Coronary artery (tissue), 2 donors: ENCODE data around the gene ACOT8.
A peak's percentile ranks its signal among the peaks of the same experiment; 100 is the strongest.

Source experiments
- DNase-seq: peaks from one replicate; pipeline ENCODE4 v3.0.0-alpha.2; 2017; ENCODE audit warnings: low spot score
- H3K27ac ChIP-seq, 2 donors: fragments of 200-600 bp; sonication (generic); one replicate each; pipeline ENCODE4 v1.5.1; 2016 to 2019
- H3K4me3 ChIP-seq: fragments of 200-600 bp; sonication (generic); 2 replicates; pipeline ENCODE4 v1.5.1; 2016; ENCODE audit warnings: mild to moderate bottlenecking, moderate library complexity
- TF ChIP-seq, protein P1 (sequence below): fragments of 200-600 bp; sonication (generic); IDR thresholded peaks from one replicate; pipeline ENCODE4 v1.5.1; 2019; ENCODE audit warnings: antibody characterized with exemption

Gene ACOT8

DNA sequence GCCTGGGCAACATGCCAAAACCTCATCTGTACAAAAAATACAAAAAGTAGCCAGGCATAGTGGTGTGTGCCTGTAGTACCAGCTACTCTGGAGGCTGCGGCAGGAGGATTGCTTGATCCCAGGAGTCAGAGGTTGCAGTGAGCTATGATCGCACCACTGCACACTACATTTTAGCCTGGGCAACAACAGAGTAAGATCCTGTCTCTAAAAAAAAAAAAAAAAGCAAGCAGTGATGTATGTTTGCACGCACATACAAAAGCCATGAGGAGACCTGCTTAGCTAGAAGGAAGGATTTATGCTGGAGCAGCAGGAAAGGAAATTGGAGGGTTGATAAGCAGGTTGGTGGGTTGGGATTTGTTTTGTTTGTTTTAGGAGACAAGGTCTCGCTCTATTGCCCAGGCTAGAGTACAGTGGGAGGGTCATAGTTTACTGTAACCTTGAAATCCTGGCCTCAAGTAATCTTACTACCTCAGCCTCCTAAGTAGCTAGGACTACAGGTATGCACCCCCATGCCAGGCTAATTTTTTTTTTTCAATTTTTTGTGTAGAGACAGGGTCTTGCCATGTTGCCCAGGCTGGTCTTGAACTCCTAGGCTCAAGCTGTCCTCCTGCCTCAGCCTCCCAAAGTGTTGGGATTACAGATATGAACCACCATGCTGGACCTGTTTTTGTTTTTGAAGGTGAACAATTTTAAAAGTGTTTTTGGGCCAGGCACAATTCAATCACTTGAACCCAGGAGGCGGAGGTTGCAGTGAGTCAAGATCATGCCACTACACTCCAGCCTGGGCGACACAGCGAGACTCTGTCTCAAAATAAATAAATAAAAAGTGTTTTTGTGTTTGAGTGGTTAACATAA lies 4.3 kb upstream of the ACOT8 start:
- no peak overlapping the region for H3K27ac ChIP-seq
- TF ChIP-seq, protein P1, sequence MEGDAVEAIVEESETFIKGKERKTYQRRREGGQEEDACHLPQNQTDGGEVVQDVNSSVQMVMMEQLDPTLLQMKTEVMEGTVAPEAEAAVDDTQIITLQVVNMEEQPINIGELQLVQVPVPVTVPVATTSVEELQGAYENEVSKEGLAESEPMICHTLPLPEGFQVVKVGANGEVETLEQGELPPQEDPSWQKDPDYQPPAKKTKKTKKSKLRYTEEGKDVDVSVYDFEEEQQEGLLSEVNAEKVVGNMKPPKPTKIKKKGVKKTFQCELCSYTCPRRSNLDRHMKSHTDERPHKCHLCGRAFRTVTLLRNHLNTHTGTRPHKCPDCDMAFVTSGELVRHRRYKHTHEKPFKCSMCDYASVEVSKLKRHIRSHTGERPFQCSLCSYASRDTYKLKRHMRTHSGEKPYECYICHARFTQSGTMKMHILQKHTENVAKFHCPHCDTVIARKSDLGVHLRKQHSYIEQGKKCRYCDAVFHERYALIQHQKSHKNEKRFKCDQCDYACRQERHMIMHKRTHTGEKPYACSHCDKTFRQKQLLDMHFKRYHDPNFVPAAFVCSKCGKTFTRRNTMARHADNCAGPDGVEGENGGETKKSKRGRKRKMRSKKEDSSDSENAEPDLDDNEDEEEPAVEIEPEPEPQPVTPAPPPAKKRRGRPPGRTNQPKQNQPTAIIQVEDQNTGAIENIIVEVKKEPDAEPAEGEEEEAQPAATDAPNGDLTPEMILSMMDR, result no peak
- no peak overlapping the region for H3K4me3 ChIP-seq
- DNase-seq, result no peak

DNA sequence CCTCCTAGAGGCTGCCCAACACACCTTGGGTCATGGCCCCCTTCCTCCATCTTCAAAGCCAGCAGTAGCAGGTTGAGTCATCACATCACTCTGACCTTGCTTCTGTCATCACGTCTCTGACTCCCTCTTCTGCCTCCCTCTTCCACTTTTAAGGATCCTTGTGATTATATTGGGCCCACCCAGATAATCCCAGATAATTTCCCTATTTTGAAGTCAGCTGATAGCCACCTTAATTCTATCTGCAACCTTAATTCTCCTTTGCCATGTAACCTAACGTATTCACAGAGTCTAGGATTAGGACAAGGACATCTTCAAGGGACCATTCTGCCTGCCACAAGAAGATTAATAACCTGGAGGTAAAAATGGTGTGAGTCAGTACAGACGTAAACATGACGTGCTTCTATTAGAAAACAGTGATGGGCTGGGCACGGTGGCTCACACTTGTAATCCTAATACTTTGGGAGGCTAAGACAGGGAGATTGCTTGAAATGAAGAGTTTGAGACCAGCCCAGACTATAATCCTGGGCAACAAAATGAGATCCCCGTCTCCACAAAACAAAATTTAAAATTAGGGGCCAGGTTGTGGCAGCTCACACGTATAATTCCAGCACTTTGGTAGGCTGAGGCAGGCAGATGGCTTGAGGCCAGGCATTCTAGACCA lies 3.5 kb upstream of the ACOT8 start:
- Histone ChIP-seq H3K4me3 (no peak overlapping the region), H3K27ac (no peak overlapping the region)
- no peak for DNase-seq
- TF ChIP-seq, protein P1, result no peak

DNA sequence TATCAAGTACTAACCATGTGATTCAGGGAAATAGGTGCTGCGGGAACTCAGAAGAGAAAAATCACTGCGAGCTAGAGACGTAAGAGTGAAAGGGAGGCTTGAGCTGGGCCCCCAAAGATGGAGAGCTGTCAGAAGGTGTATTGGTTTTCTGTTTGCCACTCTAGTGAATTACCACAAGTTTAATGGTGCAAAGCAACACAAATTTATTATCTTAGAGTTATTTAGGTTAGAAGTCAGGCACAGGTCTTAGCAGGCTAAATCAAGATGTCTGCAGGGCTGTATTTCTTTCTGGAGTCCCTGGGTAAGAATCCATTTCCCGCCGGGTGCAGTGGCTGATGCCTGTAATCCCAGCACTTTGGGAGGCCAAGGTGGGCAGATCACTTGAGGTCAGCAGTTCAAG lies 2.7 kb upstream of the ACOT8 start:
- DNase-seq, result no peak
- Histone ChIP-seq H3K27ac (no peak overlapping the region), H3K4me3 (no peak overlapping the region)
- TF ChIP-seq, protein P1, result no peak

DNA sequence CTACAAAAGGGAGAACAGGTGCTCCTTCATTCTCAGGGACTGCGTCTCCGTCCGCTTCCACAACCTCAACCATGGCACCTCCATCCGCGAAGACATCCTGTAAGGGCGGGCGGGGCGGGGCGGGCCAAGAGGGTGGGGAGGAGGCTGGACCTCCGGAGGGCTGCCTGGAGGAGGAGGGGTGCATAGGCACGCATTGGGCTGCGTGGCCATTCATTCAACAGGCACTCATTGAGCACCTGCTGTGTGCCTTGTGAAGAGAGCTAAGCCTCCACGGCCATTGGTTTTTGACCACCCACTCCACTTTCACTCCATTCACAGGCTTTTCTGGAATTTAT lies 657 bp upstream of the ACOT8 start:
- DNase-seq, result no peak
- peak overlapping the region; percentile 99 for H3K4me3 ChIP-seq
- TF ChIP-seq, protein P1, result no peak
- peak overlapping the region; percentile 55 to 90 for H3K27ac ChIP-seq

DNA sequence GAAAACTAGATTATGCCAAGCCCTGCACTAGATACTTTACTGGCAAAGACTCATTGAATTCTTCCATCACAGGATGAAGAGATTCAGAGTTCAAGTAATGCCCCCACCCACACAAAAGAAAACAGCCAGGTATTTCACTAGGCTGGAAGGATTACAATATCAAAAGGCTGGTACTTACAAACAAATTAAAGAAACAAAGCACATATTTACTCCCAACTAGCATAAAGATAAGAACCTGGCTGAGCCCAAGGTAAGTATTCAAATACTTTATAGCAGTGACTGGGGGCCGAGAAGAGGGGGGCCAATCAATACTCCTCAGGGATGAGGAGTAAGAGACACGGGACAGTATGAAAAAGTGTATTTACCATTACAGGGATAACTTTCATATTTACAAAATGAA lies 3.7 kb downstream of the ACOT8 start:
- DNase-seq, result no peak
- TF ChIP-seq, protein P1, result no peak

DNA sequence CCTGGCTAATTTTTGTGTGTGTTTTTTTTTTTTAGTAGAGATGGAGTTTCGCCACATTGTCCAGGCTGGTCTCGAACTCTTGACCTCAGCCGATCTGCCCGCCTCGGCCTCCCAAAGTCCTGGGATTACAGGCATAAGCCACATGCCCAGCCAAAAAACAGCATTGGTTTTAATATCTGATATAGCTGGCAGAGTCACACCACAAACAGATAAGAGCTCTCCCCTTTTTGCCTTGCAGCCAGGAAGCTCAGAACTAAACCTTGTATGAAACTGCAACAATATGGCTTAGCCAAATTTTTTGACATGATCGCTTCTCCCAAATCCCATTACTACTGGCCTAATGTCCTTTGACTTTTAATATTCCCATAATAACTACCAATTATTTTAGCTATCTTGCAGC lies 4.9 kb downstream of the ACOT8 start:
- DNase-seq, result no peak
- no peak overlapping the region for H3K27ac ChIP-seq
- no peak overlapping the region for H3K4me3 ChIP-seq
- TF ChIP-seq, protein P1, result no peak

More for the DNA sequence above, 3.7 kb downstream of the ACOT8 start:
- Histone ChIP-seq H3K4me3 (no peak overlapping the region), H3K27ac (no peak overlapping the region)

DNA sequence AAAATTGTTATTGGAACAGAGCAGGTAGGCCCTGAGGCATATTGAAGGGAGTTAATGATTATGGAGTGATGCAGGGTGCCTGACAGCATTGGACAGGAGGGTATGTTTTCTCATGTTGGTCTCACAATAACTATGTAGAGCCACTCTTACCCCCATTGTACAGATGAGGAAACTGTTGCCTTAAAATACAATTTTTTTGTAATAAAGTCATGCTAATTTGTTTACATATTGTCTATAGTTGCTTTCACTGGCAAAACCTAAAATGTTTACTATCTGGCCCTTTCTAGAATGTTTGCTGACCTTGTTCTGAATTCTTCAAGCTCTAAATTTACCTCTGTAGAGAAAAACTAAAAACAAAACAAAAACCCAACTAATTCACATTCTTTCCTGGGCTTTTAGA lies 5.7 kb downstream of the ACOT8 start:
- TF ChIP-seq, protein P1, result no peak
- DNase-seq, result no peak
- H3K27ac ChIP-seq, result no peak overlapping the region
- H3K4me3 ChIP-seq, result no peak overlapping the region
